Measurements from ENCODE around the gene RAPGEF4. TPM values are rescaled to one million over a fixed set of nuclear protein-coding genes. Genes with fewer than 3 reads are reported as not detected.

RAPGEF4 gene
- total RNA-seq, 1 experiment from 2014 or later = not detected

DNA sequence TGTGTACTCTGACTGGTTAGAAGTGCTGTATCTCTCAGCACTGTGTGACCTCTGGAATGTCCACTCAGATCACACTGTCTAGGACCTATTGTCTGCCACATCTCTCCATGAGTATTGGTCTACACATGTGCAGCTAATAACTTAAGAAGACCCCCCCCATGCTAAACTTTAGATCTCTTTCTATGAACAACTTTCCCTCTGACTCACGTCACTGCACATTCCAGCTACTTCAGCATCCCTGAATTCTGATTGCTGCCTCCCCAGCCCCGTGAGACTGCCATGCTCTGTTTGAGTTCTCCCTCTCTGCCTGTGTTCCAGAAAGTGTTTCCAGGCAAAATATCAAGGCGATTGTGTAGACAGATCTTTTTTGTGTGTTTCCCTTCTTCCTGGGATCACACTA, 41.8 kb downstream of the RAPGEF4 start:
- H3K36me3 ChIP-seq (ENCODE audit: low read depth) = no peaks in the 10 kb centered on the region
- H3K9me2 ChIP-seq (ENCODE audit: insufficient read depth) = no peaks in the 10 kb centered on the region
- no peak overlapping the region for H3K4me3 ChIP-seq
- H4K20me1 ChIP-seq (ENCODE audit: insufficient read depth) = no peaks in the 10 kb centered on the region
- H3K27me3 ChIP-seq (ENCODE audit: insufficient read depth, low read depth) = no peaks in the 10 kb centered on the region
- H3K4me1 ChIP-seq (replicated peaks; ENCODE audit: insufficient read depth) = peaks cover 19% of the 10 kb centered on the region
- intact Hi-C loops (cut with micrococcal nuclease; ENCODE audit: unreplicated experiment) = no loop called here
- ChIA-PET POLR2A (ENCODE audit: unreplicated experiment) (no interaction called here), CTCF (no interaction called here)
- H3F3A ChIP-seq (ENCODE audit: insufficient read depth, low read depth) = peaks cover 11% of the 10 kb centered on the region
- H3K27ac ChIP-seq = no peak overlapping the region
- BruUV-seq (replicated peaks) = no TSS peak
- no peak for DNase-seq
- H3K9me3 ChIP-seq (ENCODE audit: insufficient read depth, low read depth) = no peaks in the 10 kb centered on the region
- no peak for TF ChIP-seq EZH2 (IDR thresholded peaks at IDR 0.05; ENCODE audit: low read depth)
- TF ChIP-seq, protein P1, sequence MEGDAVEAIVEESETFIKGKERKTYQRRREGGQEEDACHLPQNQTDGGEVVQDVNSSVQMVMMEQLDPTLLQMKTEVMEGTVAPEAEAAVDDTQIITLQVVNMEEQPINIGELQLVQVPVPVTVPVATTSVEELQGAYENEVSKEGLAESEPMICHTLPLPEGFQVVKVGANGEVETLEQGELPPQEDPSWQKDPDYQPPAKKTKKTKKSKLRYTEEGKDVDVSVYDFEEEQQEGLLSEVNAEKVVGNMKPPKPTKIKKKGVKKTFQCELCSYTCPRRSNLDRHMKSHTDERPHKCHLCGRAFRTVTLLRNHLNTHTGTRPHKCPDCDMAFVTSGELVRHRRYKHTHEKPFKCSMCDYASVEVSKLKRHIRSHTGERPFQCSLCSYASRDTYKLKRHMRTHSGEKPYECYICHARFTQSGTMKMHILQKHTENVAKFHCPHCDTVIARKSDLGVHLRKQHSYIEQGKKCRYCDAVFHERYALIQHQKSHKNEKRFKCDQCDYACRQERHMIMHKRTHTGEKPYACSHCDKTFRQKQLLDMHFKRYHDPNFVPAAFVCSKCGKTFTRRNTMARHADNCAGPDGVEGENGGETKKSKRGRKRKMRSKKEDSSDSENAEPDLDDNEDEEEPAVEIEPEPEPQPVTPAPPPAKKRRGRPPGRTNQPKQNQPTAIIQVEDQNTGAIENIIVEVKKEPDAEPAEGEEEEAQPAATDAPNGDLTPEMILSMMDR (conservative IDR thresholded peaks at IDR 0.05) = no peak
- no peaks in the 10 kb centered on the region for H3K79me2 ChIP-seq (ENCODE audit: low read depth)
- H3K4me2 ChIP-seq = no peak overlapping the region
- H2AFZ ChIP-seq = no peak overlapping the region

DNA sequence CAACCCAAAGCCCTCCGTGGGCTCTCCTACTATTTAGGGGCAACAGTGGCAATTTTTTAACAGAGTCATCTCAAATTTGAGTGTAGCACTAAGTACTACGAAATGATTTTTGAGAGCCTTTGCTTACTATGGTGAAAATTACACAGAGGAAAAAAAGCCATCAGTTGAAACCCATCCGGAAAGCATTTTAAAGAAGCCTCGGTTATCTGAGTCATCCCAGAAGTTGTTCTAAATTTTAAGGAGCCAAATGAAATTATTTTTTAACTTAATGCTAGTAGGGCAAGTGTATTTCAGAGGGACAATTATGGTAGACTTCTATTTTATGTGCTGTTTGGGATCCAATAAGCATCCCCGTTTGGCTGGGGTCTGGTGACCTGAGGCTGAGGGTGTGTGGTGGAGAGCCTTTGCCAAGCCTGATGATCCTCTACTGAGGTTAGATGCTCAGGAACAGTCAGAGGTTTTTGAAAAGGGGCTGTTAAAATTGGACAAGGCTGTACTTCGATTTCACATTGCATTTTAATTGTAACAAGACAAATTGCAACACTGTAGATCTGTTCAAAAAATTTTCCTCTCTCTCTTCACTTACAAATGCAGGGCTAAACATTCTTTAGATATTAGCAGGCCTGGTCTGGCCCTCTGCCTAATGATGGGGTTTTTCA, 47.0 kb downstream of the RAPGEF4 start:
- POLR2A ChIA-PET (ENCODE audit: unreplicated experiment) = no interaction called here
- DNase-seq = no peak
- Histone ChIP-seq H2AFZ (peak overlapping the region; percentile 19; the same call in 1 of the 2 replicates), H3K4me1 (replicated peaks; ENCODE audit: insufficient read depth) (peaks cover 33% of the 10 kb centered on the region), H3K27me3 (ENCODE audit: insufficient read depth, low read depth) (no peaks in the 10 kb centered on the region), H3K9me3 (ENCODE audit: insufficient read depth, low read depth) (no peaks in the 10 kb centered on the region), H3K4me2 (peak overlapping the region; percentile 68), H3F3A (ENCODE audit: insufficient read depth, low read depth) (peaks cover 25% of the 10 kb centered on the region), H4K20me1 (ENCODE audit: insufficient read depth) (no peaks in the 10 kb centered on the region), H3K27ac (peak overlapping the region; percentile 72), H3K36me3 (ENCODE audit: low read depth) (no peaks in the 10 kb centered on the region), H3K79me2 (ENCODE audit: low read depth) (no peaks in the 10 kb centered on the region), H3K9me2 (ENCODE audit: insufficient read depth) (no peaks in the 10 kb centered on the region), H3K4me3 (0 out of 2 replicates have a peak overlapping the region, but pooled peaks have one; percentile 1)
- TF ChIP-seq, protein P1 (conservative IDR thresholded peaks at IDR 0.05) = no peak
- TF ChIP-seq EZH2 (IDR thresholded peaks at IDR 0.05; ENCODE audit: low read depth) = no peak
- intact Hi-C loops (cut with micrococcal nuclease; ENCODE audit: unreplicated experiment) = loop anchor here (1.0 to 5.0 kb wide), 4 partner anchors 55 to 610 kb away; no protein-coding TSS in a partner anchor
- no TSS peak for BruUV-seq (replicated peaks)
- CTCF ChIA-PET = interaction anchor here (0.8 kb wide), 1 partner anchor 11 kb away, joined by 3 read pairs; no protein-coding TSS in a partner anchor

DNA sequence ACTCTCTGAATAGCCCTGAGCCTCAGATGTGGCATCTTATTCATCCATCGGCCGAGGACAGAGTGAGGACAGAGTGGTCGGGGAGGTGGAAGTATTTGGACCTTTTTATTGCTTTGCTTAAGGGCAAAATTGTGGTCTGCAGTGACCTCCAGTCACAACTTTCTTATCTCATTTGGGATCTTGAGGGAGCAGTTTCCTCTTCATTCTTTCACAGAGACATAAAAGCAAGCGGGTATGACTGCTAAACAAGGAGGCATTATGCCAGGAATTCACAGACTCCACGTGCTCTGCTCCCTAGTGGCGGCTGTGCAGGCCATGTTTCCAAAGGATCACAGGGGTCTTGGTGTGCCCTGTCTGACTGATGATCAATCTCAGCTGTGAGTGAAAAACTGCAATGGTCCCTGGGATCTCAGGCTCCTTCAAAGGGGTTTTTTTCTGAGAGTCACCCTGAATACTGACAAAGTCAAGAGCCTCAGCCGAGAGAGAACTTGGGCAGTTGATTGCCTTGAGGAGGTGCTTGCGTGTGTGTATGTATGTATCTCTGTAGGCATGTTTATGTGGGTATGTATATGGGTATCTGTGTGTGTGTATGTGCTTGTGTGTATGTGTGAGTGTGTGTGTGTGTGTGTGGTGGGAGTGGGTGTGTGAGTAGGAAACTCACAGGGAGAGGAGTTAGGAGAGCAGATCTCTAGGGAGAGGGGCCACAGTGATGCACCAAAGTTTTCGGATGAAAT, 47.7 kb downstream of the RAPGEF4 start:
- H3K4me3 ChIP-seq = no peak overlapping the region
- DNase-seq = peak; percentile 95 to 100
- ChIA-PET POLR2A (ENCODE audit: unreplicated experiment) (no interaction called here), CTCF (no interaction called here)
- TF ChIP-seq, protein P1 (conservative IDR thresholded peaks at IDR 0.05) = no peak; the same call in 1 of the 2 replicates
- TF ChIP-seq EZH2 (IDR thresholded peaks at IDR 0.05; ENCODE audit: low read depth) = no peak
- peaks cover 33% of the 10 kb centered on the region for H3K4me1 ChIP-seq (replicated peaks; ENCODE audit: insufficient read depth)
- no peaks in the 10 kb centered on the region for H3K27me3 ChIP-seq (ENCODE audit: insufficient read depth, low read depth)
- H3K36me3 ChIP-seq (ENCODE audit: low read depth) = no peaks in the 10 kb centered on the region
- H2AFZ ChIP-seq = 0 out of 2 replicates have a peak overlapping the region, but pooled peaks have one; percentile 2
- H3F3A ChIP-seq (ENCODE audit: insufficient read depth, low read depth) = peaks cover 25% of the 10 kb centered on the region
- no peaks in the 10 kb centered on the region for H3K79me2 ChIP-seq (ENCODE audit: low read depth)
- H3K4me2 ChIP-seq = peak overlapping the region; percentile 68
- BruUV-seq (replicated peaks) = no TSS peak
- intact Hi-C loops (cut with micrococcal nuclease; ENCODE audit: unreplicated experiment) = loop anchor here (1.0 to 5.0 kb wide), 4 partner anchors 54 to 611 kb away; no protein-coding TSS in a partner anchor
- H3K9me3 ChIP-seq (ENCODE audit: insufficient read depth, low read depth) = no peaks in the 10 kb centered on the region
- peak overlapping the region; percentile 72 for H3K27ac ChIP-seq
- no peaks in the 10 kb centered on the region for H4K20me1 ChIP-seq (ENCODE audit: insufficient read depth)
- H3K9me2 ChIP-seq (ENCODE audit: insufficient read depth) = 0 out of 2 replicates have a peak, but pooled peaks cover 4% of the 10 kb centered on the region
